NT2/D1 (cell line): ENCODE data around the gene DGCR6.

Experiments
- SUZ12 ChIP-seq: IDR thresholded peaks from 2 replicates; pipeline ENCODE4 v1.6.1; 2011; ENCODE audit not compliant: insufficient read length, insufficient read depth; ENCODE audit errors: extremely low read depth
- YY1 ChIP-seq: IDR thresholded peaks from 2 replicates; pipeline ENCODE4 v1.6.1; 2011; ENCODE audit not compliant: insufficient read length, insufficient read depth
- ZNF274 ChIP-seq: IDR thresholded peaks from 2 replicates; pipeline ENCODE4 v1.6.1; 2011; ENCODE audit warnings: mild to moderate bottlenecking, low read depth, low read length

GRCh38 chr22:18955696-18956095 is 49.6 kb downstream of the DGCR6 start:
- TF ChIP-seq SUZ12, result no peak
- no peak for TF ChIP-seq ZNF274
- TF ChIP-seq YY1, result no peak
